Measurements from ENCODE around the gene UBN1. TPM values are rescaled to one million over a fixed set of nuclear protein-coding genes. Genes with fewer than 3 reads are reported as not detected.

The UBN1 gene
- total RNA-seq, 4 donors from 2014 or later: 21.0 to 48.2 (median 41.1) TPM

GRCh38 chr16:4862639-4863038 lies 15.4 kb downstream of the UBN1 start:
- Histone ChIP-seq H3K9me3 (no peaks in the 10 kb centered on the region), H3K27ac (replicated peaks in 1 of 4) (no peak overlapping the region), H3K4me1 (peaks cover 7 to 26% (median 15%) of the 10 kb centered on the region in 4 donors), H3K4me3 (no peak overlapping the region), H3K27me3 (no peaks in the 10 kb centered on the region), H3K36me3 (peaks cover 35 to 66% (median 49%) of the 10 kb centered on the region in 4 donors)
- DNase-seq (ENCODE audit: extremely low spot score): no peak
- TF ChIP-seq, protein P1, sequence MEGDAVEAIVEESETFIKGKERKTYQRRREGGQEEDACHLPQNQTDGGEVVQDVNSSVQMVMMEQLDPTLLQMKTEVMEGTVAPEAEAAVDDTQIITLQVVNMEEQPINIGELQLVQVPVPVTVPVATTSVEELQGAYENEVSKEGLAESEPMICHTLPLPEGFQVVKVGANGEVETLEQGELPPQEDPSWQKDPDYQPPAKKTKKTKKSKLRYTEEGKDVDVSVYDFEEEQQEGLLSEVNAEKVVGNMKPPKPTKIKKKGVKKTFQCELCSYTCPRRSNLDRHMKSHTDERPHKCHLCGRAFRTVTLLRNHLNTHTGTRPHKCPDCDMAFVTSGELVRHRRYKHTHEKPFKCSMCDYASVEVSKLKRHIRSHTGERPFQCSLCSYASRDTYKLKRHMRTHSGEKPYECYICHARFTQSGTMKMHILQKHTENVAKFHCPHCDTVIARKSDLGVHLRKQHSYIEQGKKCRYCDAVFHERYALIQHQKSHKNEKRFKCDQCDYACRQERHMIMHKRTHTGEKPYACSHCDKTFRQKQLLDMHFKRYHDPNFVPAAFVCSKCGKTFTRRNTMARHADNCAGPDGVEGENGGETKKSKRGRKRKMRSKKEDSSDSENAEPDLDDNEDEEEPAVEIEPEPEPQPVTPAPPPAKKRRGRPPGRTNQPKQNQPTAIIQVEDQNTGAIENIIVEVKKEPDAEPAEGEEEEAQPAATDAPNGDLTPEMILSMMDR (IDR thresholded peaks at IDR 0.05): no peak
- no peak for TF ChIP-seq POLR2A (IDR thresholded peaks at IDR 0.05; ENCODE audit: low read depth)
- no peak for TF ChIP-seq EP300 (IDR thresholded peaks at IDR 0.05)
- TF ChIP-seq POLR2AphosphoS5 (IDR thresholded peaks at IDR 0.05): no peak
- intact Hi-C loops (cut with DNase I): no loop called here
- WGBS: 82% methylated on average over 5 of the region's 5 CpGs

DNA sequence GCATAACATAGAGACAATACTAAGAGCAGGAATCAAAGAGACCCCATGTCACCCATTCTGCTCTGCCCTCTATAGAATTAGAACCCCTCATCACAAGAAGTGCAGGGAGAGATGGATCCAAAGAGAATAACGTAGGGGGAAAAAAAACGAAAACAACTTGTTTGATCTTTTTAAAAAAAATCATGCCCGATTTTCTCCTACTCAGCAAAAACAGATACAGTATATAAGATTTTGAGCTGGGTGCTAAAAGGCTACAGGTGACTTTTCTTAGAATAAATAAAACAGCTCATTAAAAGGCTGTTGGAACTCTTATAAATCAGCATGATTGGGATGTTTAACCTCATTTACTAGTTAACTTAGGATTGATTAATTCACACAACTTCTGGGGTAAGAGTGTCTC lies 17.4 kb downstream of the UBN1 start:
- Histone ChIP-seq H3K9me3 (no peaks in the 10 kb centered on the region), H3K27me3 (no peaks in the 10 kb centered on the region), H3K4me1 (peaks cover 7 to 26% (median 16%) of the 10 kb centered on the region in 4 donors), H3K36me3 (peaks cover 23 to 61% (median 46%) of the 10 kb centered on the region in 4 donors), H3K27ac (replicated peaks in 1 of 4) (no peak overlapping the region), H3K4me3 (no peak overlapping the region)
- TF ChIP-seq, protein P1 (IDR thresholded peaks at IDR 0.05): no peak
- no peak for TF ChIP-seq POLR2A (IDR thresholded peaks at IDR 0.05; ENCODE audit: low read depth)
- TF ChIP-seq EP300 (IDR thresholded peaks at IDR 0.05): no peak
- TF ChIP-seq POLR2AphosphoS5 (IDR thresholded peaks at IDR 0.05): no peak
- 90% methylated on average over 3 of the region's 3 CpGs for WGBS
- DNase-seq (ENCODE audit: extremely low spot score): no peak
- intact Hi-C loops (cut with DNase I): no loop called here

DNA sequence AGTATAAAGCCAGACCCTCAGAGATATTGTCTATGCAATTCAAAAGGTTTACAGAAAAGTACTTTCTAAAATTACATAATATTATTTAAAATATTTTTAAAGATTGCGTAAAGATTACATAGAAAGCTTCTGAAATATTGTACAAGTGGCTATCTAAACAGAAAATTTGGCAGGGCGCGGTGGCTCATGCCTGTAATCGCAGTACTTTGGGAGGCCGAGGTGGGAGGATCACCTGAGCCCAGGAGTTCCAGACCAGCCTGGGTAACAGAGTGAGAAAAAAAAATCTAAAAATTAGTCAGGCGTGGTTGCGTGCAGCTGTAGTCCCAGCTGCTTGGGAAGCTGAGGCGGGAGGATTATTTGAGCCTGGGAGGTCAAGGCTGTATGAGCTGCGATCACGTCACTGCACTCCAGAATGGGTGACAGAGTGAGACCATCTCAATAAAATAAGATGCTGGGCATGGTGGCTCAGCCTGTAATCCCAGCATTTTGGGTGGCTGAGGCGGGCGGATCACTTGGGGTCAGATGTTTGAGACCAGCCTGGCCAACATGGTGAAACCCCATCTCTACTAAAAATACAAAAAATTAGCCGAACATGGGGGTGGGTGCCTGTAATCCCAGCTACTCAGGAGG lies 18.1 kb downstream of the UBN1 start:
- Histone ChIP-seq H3K4me1 (peaks cover 7 to 24% (median 16%) of the 10 kb centered on the region in 4 donors), H3K27me3 (no peaks in the 10 kb centered on the region), H3K9me3 (no peaks in the 10 kb centered on the region), H3K36me3 (peaks cover 22 to 61% (median 46%) of the 10 kb centered on the region in 4 donors), H3K4me3 (no peak overlapping the region), H3K27ac (replicated peaks in 1 of 4) (no peak overlapping the region)
- TF ChIP-seq POLR2AphosphoS5 (IDR thresholded peaks at IDR 0.05) (no peak), POLR2A (IDR thresholded peaks at IDR 0.05; ENCODE audit: low read depth) (no peak), EP300 (IDR thresholded peaks at IDR 0.05) (no peak)
- TF ChIP-seq, protein P1 (IDR thresholded peaks at IDR 0.05): no peak
- WGBS: 98% methylated on average over 13 of the region's 13 CpGs
- intact Hi-C loops (cut with DNase I): no loop called here
- no peak for DNase-seq (ENCODE audit: extremely low spot score)

GRCh38 chr16:4866586-4866985 lies 19.3 kb downstream of the UBN1 start:
- Histone ChIP-seq H3K9me3 (no peaks in the 10 kb centered on the region), H3K27me3 (no peaks in the 10 kb centered on the region), H3K4me1 (peaks cover 7 to 21% (median 16%) of the 10 kb centered on the region in 4 donors), H3K4me3 (no peak overlapping the region), H3K36me3 (peaks cover 22 to 61% (median 46%) of the 10 kb centered on the region in 4 donors), H3K27ac (replicated peaks in 1 of 4) (no peak overlapping the region)
- intact Hi-C loops (cut with DNase I): no loop called here
- TF ChIP-seq, protein P1 (IDR thresholded peaks at IDR 0.05): no peak
- no peak for TF ChIP-seq POLR2A (IDR thresholded peaks at IDR 0.05; ENCODE audit: low read depth)
- DNase-seq (ENCODE audit: extremely low spot score): no peak
- 95% methylated on average over 12 of the region's 12 CpGs for WGBS

GRCh38 chr16:4868026-4868425 lies 20.7 kb downstream of the UBN1 start:
- TF ChIP-seq EP300 (IDR thresholded peaks at IDR 0.05) (no peak), POLR2A (IDR thresholded peaks at IDR 0.05; ENCODE audit: low read depth) (no peak), POLR2AphosphoS5 (IDR thresholded peaks at IDR 0.05) (no peak)
- TF ChIP-seq, protein P1 (IDR thresholded peaks at IDR 0.05): no peak
- peaks cover 7 to 21% (median 12%) of the 10 kb centered on the region in 4 donors for H3K4me1 ChIP-seq
- WGBS: 93% methylated on average over 5 of the region's 5 CpGs
- DNase-seq (ENCODE audit: extremely low spot score): no peak
- H3K4me3 ChIP-seq: no peak overlapping the region
- peaks cover 36 to 61% (median 52%) of the 10 kb centered on the region in 4 donors for H3K36me3 ChIP-seq
- no peak overlapping the region for H3K27ac ChIP-seq (replicated peaks in 1 of 4)
- intact Hi-C loops (cut with DNase I): no loop called here
- H3K27me3 ChIP-seq: no peaks in the 10 kb centered on the region
- H3K9me3 ChIP-seq: no peaks in the 10 kb centered on the region

All from esophagus muscularis mucosa (tissue), 4 donors.